Activated naive CD4-positive, alpha-beta T cell treated with anti-CD3 and anti-CD28 coated beads, Interleukin-2, amount 50 U/mL, for 16 hours (primary cell): ENCODE measurements around the gene IKZF3.
"Not testable (repeated sequence)": the region's sequence is repeated elsewhere in the genome, so short reads cannot be mapped to it uniquely, and the experiment has no call there.

Experiments
- DNase-seq: peaks from one replicate; pipeline ENCODE4 v3.0.0-alpha.2; 2020

Gene IKZF3

GRCh38 chr17:39714234-39714633, 149.9 kb downstream of the IKZF3 start:
- DNase-seq: no peak

GRCh38 chr17:39711851-39712250, 152.3 kb downstream of the IKZF3 start:
- DNase-seq: no peak

- DNase-seq: not testable (repeated sequence)
Measured at GRCh38 chr17:39711071-39711470, 153.0 kb downstream of the IKZF3 start.

- DNase-seq: no peak
Measured at GRCh38 chr17:39709998-39710964, 153.8 kb downstream of the IKZF3 start.

GRCh38 chr17:39709319-39709997, 154.7 kb downstream of the IKZF3 start:
- no peak for DNase-seq
